ENCODE results near the gene RORC. TPM values are rescaled to one million over a fixed set of nuclear protein-coding genes. Genes with fewer than 3 reads are reported as not detected.

RORC gene
- total RNA-seq, 1 experiment from 2014 or later = 0.03 TPM

DNA sequence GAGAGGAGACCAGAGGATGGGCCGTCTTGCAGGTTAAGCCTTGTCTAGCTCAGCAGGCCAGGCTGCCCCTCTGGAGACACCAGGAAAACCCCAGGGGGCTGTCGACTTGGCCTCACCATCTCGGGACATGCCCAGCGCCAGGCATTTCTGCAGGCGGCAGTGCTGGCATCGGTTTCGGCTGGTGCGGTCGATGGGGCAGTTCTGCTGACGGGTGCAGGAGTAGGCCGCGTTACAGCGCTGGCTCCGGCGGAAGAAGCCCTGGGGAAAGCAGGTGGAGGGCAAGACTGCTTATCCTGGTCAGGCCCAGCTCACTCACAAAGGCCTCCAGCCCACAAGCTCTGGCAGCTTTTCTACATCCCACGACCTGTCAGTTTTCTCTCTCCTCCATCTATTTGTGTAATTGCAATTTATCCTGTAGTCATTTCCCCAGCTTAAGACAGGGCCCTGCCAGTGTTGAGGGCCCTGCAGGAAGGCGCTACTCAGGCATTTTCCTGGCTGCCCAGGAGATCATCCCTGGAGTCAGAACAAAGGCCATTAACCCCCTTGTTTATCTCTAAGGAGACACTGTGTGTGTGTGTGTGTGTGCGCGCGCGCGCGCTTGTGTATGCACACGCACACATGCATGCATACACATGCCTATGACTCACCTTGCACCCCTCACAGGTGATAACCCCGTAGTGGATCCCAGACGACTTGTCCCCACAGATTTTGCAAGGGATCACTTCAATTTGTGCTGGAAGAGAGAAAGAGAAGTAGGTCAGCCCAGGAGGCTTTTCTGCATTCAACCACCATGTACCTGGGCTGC is 14.9 kb downstream of the RORC start:
- no peak for DNase-seq (ENCODE audit: low read depth, low spot score)
- in situ Hi-C loops (cut with HindIII; ENCODE audit: low pct_unique_long_range_greater_than_20kb, low sequenced_read_pairs) = no loop called here

DNA sequence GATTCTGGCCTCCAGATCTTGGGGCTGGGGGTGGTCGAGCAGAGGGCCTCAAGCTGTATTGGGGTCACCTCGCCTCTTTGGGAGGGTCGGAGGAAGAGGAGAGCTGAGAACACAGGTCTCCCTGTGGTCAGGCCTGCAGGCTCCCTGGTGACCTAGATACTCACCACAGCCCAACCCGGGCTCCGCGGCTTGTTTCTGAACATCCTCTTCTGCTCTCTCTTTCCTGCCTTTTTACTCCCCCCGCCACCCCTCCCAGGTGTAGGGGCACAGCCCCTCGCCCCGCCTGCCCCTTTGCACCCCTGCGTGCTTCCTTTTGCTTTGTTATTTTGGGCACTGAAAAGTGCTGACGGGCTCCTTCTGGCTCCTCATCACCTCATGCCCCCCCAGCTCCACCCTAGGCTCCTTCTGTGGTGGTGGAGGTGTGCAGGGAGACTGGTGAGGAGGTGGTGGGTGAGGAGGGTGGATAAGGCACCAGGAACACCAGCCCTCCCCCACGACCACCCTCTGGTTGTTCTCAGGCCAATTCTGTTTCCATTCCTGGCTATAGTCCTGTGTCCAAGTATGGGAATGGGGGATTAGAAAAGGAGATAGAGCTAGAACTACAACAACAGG is 15.8 kb downstream of the RORC start:
- in situ Hi-C loops (cut with HindIII; ENCODE audit: low pct_unique_long_range_greater_than_20kb, low sequenced_read_pairs) = no loop called here
- DNase-seq (ENCODE audit: low read depth, low spot score) = no peak

DNA sequence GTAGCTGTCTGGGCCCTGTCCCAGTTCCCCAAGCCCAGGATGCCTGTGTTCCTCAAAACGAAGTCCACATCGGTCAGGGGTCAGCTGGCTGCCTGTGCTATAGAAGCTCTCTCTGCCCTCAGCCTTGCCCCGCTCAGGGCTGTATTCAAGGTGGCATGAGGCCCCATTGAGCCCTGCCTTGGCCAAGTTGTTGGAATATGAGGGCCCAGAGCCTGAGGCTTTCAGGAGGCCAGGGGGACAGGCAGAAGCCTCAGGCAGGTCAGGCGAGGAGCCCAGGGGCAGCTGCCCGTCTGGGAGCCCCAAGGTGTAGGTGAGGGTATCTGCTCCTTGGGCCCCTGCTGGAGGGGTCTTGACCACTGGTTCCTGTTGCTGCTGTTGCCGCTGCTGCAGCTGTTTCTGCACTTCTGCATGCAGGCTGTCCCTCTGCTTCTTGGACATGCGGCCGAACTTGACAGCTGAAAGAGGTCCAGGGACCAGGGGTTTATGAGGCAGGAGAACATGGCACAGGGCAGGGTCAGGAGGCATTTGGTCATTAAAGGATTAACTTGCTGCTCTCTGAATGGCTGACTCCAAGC is 16.5 kb downstream of the RORC start:
- DNase-seq (ENCODE audit: low read depth, low spot score) = no peak
- in situ Hi-C loops (cut with HindIII; ENCODE audit: low pct_unique_long_range_greater_than_20kb, low sequenced_read_pairs) = no loop called here

DNA sequence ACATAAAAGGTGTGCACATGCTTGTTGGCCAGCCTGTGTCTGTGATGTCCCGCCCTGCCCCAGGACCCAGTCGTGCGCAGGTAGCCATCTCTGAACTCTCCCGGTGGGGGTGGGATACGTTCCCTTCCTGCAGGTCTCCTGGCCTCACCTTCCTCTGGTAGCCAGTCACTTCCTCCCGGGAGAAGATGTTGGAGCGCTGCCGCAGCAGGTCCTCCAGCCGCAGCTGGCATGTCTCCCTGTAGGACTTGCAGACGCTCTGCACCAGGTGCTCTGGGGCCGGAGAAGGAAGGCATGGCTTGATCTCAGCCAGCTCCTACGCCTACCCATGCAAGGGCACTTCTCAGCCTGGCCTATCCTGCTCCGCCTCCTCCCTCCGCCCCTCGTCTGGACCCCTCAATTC is 17.2 kb downstream of the RORC start:
- no peak for DNase-seq (ENCODE audit: low read depth, low spot score)
- in situ Hi-C loops (cut with HindIII; ENCODE audit: low pct_unique_long_range_greater_than_20kb, low sequenced_read_pairs) = no loop called here

DNA sequence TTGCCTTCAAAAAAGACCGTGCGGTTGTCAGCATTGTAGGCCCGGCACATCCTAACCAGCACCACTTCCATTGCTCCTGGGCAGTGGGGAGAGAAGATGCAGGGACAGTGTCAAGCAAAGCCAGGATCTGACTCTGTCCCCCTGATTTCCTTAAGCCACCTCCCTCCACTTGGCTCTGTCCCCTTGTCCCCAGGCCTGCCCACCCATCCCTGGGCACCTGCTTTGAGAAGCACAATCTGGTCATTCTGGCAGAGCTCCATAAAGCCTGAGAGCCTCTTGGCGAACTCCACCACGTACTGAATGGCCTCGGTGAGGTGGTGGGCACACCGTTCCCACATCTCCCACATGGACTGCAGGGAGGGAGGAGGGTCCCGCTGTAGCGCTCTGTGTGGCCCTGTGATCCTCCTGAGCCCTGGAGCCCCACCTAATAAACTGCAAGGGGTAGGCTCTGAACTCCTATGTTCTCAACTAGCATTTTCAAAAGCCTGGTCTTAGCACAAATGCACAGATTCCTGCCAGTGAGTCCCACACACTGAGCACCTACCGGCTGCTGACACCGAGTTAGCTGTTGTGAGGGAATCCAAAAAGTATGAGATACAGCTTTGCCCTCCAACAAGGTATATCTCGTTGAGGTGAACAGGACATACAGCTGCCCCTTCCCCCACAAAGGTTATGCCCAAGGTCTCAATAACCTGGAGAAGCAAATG is 18.2 kb downstream of the RORC start:
- DNase-seq (ENCODE audit: low read depth, low spot score) = no peak
- in situ Hi-C loops (cut with HindIII; ENCODE audit: low pct_unique_long_range_greater_than_20kb, low sequenced_read_pairs) = no loop called here

DNA sequence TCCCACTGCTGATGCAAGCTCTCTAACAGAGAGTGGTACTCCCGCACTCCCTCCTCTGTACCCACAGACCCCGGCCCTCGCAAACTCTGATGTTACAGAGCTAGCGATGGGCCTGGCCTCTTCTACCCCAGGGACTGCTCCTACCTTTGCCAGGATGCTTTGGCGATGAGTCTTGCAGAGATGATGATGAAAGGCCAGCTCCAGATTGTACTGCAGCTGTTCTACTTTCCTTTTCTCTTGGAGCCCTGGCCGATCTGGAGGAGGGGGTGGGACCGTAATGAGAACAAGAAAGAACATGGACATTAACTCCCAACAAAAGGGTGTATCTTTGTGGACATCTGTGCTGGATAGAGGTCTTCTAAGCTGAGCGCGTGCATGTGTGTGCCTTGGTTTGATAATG is 20.4 kb downstream of the RORC start:
- in situ Hi-C loops (cut with HindIII; ENCODE audit: low pct_unique_long_range_greater_than_20kb, low sequenced_read_pairs) = no loop called here
- no peak for DNase-seq (ENCODE audit: low read depth, low spot score)

DNA sequence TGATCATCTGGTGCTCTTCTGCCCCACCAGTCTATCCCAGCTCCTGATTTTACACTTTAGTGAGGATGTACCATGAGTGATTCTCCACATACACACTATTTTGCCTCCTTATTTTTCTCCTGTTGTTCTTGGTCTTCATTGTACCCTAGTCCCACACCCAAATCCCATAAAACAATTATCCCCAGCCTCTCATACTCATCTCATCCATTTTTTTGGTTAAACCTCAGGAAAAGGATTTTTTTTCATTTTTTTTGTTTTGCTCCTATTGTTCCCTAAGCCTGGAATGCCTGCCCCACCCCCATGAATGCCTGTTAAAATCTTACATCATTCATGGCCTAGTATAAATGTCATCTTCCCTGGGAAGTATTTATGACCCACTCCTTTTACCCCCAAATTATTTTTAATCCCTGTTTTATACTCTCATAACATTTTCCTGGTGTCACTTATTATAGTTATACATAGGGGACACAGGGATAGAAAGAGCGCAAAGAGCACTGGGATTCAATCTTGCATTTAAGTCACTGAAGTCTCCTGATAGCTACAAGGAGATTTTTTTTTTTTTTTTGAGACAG is 21.5 kb downstream of the RORC start:
- in situ Hi-C loops (cut with HindIII; ENCODE audit: low pct_unique_long_range_greater_than_20kb, low sequenced_read_pairs) = no loop called here
- no peak for DNase-seq (ENCODE audit: low read depth, low spot score)

DNA sequence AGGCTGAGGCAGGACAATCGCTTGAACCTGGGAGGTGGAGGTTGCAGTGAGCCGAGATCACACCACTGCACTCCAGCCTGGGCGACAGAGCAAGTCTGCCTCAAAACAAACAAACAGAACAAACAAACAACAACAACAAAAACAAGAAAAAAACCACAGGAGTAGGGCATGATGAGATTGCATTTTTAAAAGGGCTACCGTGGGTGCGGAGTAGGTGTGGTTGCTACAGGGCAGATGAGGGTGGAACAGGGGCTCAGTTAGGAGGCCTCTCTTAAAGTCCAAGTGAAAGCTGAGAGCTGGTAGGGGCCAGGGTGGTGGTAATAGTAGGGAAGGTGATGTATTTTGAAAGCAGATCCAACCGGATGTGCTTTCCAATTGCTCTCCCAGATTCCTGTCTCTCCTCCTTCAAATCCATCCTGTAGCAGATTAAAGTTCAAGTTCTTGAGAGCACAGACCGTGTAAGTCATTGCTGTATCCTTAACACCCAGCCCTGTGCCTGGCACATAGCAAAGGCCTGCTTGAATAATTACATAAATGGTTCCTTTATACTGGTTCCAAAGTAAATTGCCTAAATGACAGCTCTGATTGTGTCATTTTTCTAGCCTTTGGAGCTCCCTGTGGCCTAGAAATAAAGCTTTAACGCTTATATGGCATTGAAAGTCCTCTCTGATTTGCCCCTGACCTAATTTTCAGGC is 22.2 kb downstream of the RORC start:
- in situ Hi-C loops (cut with HindIII; ENCODE audit: low pct_unique_long_range_greater_than_20kb, low sequenced_read_pairs) = no loop called here

DNA sequence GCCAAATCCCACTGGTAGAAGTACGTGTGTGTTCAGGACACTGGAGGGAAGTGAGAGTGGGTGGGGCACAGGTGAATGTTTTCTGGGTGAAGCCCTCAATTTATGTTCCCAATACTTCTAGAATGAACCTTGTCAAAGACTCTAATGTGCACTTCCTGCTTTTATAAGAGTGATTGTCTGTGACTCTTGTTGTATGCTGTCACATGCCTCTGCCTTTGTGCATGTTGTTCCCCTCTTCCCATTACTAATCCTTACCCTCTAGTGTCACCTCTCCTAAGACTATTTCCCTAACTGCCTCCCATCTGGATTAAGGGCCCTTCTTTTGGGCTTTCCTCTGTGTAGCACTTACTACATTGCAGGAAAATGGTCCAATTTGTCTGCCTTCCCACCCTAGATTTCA is 23.8 kb downstream of the RORC start:
- DNase-seq (ENCODE audit: low read depth, low spot score) = no peak
- in situ Hi-C loops (cut with HindIII; ENCODE audit: low pct_unique_long_range_greater_than_20kb, low sequenced_read_pairs) = no loop called here

More for the DNA sequence above, 22.2 kb downstream of the RORC start:
- DNase-seq (ENCODE audit: low read depth, low spot score) = no peak

DNA sequence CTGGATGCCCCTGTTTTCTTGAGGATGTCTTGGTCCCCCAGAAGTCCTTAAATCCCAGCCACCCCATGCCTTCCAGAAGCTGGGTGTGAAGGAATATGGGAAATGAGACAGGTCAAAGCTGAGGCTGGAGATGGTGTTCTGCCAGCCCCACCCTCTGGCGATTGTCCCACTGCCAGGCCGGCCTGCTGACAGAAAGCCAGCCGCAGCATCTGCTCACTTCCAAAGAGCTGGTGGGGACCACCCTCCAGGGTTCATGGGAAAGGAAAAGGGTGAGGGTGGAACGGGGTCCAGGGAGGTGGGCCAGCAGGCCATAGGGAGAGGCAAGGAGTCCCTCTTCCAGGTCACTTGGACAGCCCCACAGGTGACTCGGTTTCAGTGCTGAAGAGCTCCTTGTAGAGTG is 24.5 kb downstream of the RORC start:
- in situ Hi-C loops (cut with HindIII; ENCODE audit: low pct_unique_long_range_greater_than_20kb, low sequenced_read_pairs) = no loop called here
- DNase-seq (ENCODE audit: low read depth, low spot score) = no peak

DNA sequence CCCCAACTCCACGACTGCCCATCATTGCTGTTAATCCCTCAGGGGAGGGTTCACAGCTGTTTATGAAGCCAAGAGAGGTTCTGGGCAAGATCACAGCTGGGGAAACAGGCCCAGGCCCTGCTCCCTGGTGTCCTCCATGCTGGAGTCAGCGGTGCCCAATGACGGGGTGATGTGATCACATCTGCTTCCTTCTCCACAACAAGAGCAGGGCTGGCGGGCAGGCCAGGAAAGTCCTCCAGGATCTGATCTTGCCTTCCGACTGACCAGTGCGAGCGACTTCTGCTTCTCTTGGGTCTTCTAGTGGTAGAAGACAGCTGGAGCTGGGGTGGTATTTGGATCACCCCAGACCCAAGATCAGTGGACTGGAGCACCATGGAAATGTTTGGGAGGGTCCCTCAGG is 25.4 kb downstream of the RORC start:
- in situ Hi-C loops (cut with HindIII; ENCODE audit: low pct_unique_long_range_greater_than_20kb, low sequenced_read_pairs) = no loop called here
- DNase-seq (ENCODE audit: low read depth, low spot score) = no peak

DNA sequence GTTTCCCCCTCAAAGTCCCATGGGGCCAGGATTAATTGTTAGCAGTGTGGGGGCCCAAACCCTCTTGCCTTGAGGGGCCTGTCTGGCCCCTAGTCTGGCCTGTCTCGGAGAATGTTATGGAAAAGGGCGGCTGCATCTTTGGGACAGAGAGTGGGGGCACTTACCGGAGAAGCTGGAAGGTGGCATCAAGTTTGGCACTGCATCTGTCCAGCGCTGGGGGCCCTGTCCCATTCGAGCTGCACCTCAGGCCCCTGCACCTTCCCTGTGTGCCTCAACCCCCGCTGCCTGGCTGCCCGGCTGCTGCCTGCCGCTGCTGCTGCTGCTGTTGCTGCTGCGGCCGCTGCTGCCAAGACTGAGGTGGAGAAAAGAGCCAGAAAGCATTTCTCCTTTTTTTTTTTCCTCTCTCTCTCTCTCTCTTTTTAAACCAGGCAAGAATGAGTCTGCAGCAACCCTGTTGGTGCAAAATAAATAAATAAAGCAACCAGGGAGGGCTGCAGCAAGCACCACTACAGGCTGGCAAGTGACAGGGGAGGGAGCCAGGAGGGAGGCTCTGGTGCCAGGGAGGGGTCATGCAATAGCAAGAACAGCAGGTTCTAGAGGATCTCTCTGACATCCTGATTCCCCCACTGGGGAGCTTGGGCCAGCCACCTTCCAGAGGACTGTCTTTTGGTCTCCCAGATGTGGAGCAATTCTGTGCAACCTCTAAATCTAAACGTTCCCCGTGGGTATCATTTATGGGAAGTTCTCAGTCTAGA is 26.4 kb downstream of the RORC start, which contains the start of gene LINGO4:
LINGO4 (minus strand) TSS at position 354 of the 755 bp plus-strand sequence. CDS start 2,715 bp downstream, outside the sequence.
- DNase-seq (ENCODE audit: low read depth, low spot score) = no peak
- in situ Hi-C loops (cut with HindIII; ENCODE audit: low pct_unique_long_range_greater_than_20kb, low sequenced_read_pairs) = no loop called here

DNA sequence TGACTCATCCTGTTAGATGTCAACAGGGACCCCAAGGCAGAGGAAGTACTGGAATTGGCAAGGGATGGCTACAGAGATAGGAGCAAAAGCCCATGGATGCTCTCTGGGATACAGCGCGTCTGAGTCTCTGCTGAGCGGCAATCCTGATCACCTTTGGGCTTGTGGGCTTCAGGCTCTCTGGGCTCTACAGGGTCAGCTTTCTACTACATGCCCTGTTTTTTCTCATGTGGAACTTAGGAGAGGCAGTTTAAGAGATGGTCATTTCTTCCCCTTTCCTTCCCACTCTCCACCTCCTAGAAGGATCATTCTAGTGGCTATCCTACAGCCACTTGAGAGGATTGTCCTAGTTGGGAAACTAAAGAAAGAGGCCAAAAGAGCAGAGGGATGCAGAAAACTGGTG is 27.7 kb downstream of the RORC start:
- DNase-seq (ENCODE audit: low read depth, low spot score) = no peak
- in situ Hi-C loops (cut with HindIII; ENCODE audit: low pct_unique_long_range_greater_than_20kb, low sequenced_read_pairs) = no loop called here

DNA sequence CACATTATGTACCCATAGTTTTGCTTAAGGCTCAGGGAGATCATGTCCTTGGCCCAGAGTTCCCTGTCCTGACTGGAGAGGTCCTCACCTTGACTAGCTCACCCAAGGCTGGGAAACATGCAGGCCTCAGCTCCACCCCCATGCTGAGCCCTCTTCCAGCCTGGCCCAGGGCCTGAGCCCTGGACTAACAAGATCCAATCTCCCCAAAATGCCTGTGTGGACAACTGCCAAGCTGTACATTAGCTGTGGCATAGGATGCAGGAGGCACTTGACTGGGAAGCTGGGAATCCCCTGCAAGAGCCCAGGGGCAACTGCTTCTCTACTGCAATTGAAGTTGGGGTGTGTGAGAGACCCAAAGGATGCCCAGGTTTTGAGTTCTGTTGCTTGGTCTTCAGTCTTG is 28.4 kb downstream of the RORC start:
- DNase-seq (ENCODE audit: low read depth, low spot score) = no peak
- in situ Hi-C loops (cut with HindIII; ENCODE audit: low pct_unique_long_range_greater_than_20kb, low sequenced_read_pairs) = no loop called here

DNA sequence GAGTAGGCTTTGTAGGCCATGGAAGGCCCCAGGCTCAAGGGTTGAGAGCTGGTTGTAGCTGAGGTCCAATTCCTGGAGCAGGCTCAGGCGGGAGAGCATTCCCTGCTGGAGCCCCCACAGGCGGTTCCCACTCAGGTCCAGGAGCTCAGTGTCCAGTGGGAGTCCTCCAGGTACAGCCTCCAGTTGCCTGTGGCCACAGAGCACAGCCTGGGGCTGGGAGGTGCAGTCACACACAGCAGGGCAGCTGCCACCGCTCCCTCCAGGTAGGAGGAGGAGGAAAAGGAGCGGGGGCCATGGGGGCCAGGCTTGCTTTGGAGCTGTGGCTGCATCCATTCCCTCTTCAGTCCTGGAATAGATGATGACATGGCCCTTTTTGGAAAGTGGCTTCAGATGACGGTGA is 29.2 kb downstream of the RORC start:
- in situ Hi-C loops (cut with HindIII; ENCODE audit: low pct_unique_long_range_greater_than_20kb, low sequenced_read_pairs) = no loop called here
- DNase-seq (ENCODE audit: low read depth, low spot score) = no peak

DNA sequence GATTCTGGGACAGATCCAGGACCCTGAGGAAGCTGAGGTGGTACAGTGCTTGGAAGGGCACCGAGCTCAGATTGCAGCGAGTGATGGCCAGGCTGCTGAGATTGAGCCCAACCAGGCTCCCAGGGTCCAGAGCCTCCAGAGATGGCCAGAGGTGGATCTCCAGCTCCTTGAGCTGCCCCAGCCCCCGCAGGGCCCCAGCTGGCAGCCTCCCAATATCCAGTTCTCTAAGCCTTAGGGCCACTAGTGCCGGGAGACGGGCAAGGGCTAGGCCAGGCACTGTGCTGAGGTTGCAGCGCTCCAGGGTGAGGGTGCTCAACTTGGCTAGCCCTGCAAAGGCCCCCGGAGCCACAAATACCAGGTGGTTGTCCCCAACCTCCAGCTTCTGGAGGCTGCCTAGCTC is 29.8 kb downstream of the RORC start:
- in situ Hi-C loops (cut with HindIII; ENCODE audit: low pct_unique_long_range_greater_than_20kb, low sequenced_read_pairs) = no loop called here
- DNase-seq (ENCODE audit: low read depth, low spot score) = no peak

DNA sequence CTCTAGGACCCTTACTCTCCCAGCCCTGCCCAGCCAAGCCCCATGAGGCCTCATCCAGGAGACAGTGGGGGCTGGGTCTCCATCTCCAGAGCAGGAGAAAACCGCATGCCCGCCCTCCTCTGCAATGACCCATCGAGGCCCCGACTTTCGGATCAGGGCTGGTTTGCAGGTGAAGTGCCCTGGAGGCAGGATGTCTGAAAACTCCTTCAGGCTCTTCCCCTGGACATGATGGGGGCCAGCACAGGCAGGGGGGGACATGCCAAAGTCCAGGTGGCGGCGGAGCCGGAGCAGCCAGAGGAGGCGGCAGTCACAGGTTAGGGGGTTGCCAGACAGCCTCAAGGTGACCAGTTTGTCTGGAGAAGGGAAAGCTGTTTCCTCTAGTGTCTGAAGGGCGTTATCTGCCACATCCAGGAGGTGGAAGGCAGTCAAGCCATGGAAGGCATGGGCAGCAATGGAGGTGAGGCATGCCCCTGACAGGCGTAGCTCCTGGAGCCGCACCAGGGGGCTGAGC is 30.2 kb downstream of the RORC start:
- in situ Hi-C loops (cut with HindIII; ENCODE audit: low pct_unique_long_range_greater_than_20kb, low sequenced_read_pairs) = no loop called here
- DNase-seq (ENCODE audit: low read depth, low spot score) = no peak
